Gastroesophageal sphincter (tissue), 4 donors: ENCODE data around the gene SORCS3. TPM values are rescaled to one million over a fixed set of nuclear protein-coding genes. Genes with fewer than 3 reads are reported as not detected.

Experiments used
- ATAC-seq: fragments of 150-250 bp; one replicate; pipeline ENCODE4 v1.9.1; 2016; ENCODE audit warnings: mild to moderate bottlenecking, moderate library complexity
- H3K27ac ChIP-seq, 4 donors: fragments of 200-600 bp; sonication (generic) in 3 of 4; 1 replicate in 3 of 4; 2 replicates in 1 of 4; pipeline ENCODE4 v1.5.1; 2016 to 2019
- H3K27me3 ChIP-seq: fragments of 200-600 bp; sonication (generic); one replicate; pipeline ENCODE4 v1.5.1; 2019
- H3K36me3 ChIP-seq, 2 donors: fragments of 200-600 bp; sonication (generic); one replicate each; pipeline ENCODE4 v1.5.1; 2019; ENCODE audit warnings: control low read depth in 1 of 2
- H3K4me1 ChIP-seq, 3 donors: fragments of 200-600 bp; sonication (generic); 1 replicate in 2 of 3; 2 replicates in 1 of 3; pipeline ENCODE4 v1.5.1; 2016 to 2019; ENCODE audit warnings: control low read depth in 2 of 3
- H3K4me3 ChIP-seq, 2 donors: fragments of 200-600 bp; sonication (generic); one replicate each; pipeline ENCODE4 v1.5.1; 2019; ENCODE audit warnings: mild to moderate bottlenecking in 1 of 2, moderate library complexity in 1 of 2
- H3K9me3 ChIP-seq, 3 donors: fragments of 200-600 bp; sonication (generic); one replicate each; pipeline ENCODE4 v1.5.1; 2017 to 2019; ENCODE audit warnings: control low read depth in 2 of 3
- EP300 ChIP-seq: sonication (generic); formaldehyde crosslinking; IDR thresholded peaks from one replicate; pipeline ENCODE4 v1.6.1; 2017; ENCODE audit warnings: antibody characterized with exemption, mild to moderate bottlenecking
- POLR2A ChIP-seq, 2 donors: fragments of 450-650 bp; IDR thresholded peaks; one replicate each; pipeline ENCODE4 v1.6.1; 2017; ENCODE audit warnings: antibody characterized with exemption in 2 of 2, mild to moderate bottlenecking in 2 of 2, moderate library complexity in 1 of 2
- POLR2AphosphoS5 ChIP-seq: sonication (generic); formaldehyde crosslinking; IDR thresholded peaks from one replicate; pipeline ENCODE4 v1.6.1; 2017; ENCODE audit warnings: antibody characterized with exemption
- WGBS, 2 donors: methylation state at CpG; one replicate each; pipeline ENCODE4 v1.1.5; 2018; ENCODE audit warnings: low coverage in 1 of 2; 5-methylcytosine and 5-hydroxymethylcytosine counted together
- total RNA-seq, 4 donors: library from RNA; depleted of rRNA; stranded (reverse); fragments of >200 nt; gene quantifications; one replicate each; pipeline ENCODE4 v1.1.0, GENCODE V29; 2016
- TF ChIP-seq, protein P1 (sequence below), 4 experiments: fragments of 200-600 bp in 2 of 4; fragments of 450-650 bp in 2 of 4; sonication (generic) in 1 of 4; IDR thresholded peaks; one replicate each; pipeline ENCODE4 v1.5.1; 2017 to 2019; ENCODE audit warnings: antibody characterized with exemption in 4 of 4, mild to moderate bottlenecking in 2 of 4, moderate library complexity in 2 of 4

The SORCS3 gene
- total RNA-seq: 1 to 10 TPM in 1 of 4 donors, under 1 TPM in 2, not detected in 1; 0.31 to 1.3 (median 0.69) TPM

DNA sequence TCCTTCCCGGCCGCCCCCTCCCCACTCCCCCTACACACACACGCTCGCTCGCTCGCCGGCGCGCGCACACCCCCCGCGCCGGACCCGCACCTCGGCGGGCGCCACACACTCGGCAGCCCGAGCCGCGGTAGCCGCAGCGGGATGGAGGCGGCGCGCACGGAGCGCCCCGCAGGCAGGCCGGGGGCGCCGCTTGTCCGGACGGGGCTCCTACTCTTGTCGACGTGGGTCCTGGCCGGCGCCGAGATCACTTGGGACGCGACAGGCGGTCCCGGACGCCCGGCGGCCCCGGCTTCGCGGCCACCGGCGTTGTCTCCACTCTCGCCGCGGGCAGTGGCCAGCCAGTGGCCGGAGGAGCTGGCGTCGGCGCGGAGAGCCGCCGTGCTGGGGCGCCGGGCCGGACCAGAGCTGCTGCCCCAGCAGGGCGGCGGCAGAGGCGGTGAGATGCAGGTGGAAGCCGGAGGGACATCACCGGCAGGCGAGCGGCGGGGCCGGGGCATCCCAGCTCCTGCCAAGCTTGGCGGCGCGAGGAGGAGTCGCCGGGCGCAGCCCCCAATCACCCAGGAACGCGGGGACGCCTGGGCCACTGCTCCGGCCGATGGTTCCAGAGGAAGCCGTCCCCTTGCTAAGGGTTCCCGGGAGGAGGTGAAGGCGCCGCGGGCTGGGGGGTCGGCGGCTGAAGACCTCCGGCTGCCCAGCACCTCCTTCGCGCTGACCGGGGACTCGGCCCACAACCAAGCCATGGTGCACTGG, at the start of gene SORCS3:
TSS of gene SORCS3 (plus strand) at position 104 of the 750 bp plus-strand sequence.
- H3K9me3 ChIP-seq: no peaks in the 10 kb centered on the region
- H3K27me3 ChIP-seq: peaks cover 89% of the 10 kb centered on the region
- WGBS, 2 donors: 0% methylated on average over 3 of the region's 96 CpGs; no CpG with 5 or more reads in 1 of the 2 donors
- no peaks in the 10 kb centered on the region for H3K36me3 ChIP-seq
- peaks cover 0 to 46% (median 3%) of the 10 kb centered on the region in 3 donors for H3K4me1 ChIP-seq
- peak within 1 kb of the TSS in 1 of 2 donors; percentile 47 for H3K4me3 ChIP-seq
- H3K27ac ChIP-seq: no peak within 1 kb of the TSS
- ATAC-seq: no peak
- TF ChIP-seq, protein P1, sequence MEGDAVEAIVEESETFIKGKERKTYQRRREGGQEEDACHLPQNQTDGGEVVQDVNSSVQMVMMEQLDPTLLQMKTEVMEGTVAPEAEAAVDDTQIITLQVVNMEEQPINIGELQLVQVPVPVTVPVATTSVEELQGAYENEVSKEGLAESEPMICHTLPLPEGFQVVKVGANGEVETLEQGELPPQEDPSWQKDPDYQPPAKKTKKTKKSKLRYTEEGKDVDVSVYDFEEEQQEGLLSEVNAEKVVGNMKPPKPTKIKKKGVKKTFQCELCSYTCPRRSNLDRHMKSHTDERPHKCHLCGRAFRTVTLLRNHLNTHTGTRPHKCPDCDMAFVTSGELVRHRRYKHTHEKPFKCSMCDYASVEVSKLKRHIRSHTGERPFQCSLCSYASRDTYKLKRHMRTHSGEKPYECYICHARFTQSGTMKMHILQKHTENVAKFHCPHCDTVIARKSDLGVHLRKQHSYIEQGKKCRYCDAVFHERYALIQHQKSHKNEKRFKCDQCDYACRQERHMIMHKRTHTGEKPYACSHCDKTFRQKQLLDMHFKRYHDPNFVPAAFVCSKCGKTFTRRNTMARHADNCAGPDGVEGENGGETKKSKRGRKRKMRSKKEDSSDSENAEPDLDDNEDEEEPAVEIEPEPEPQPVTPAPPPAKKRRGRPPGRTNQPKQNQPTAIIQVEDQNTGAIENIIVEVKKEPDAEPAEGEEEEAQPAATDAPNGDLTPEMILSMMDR (IDR thresholded peaks at IDR 0.05): no peak
- TF ChIP-seq EP300 (no peak), POLR2A (IDR thresholded peaks at IDR 0.05) (no peak), POLR2AphosphoS5 (no peak)

DNA sequence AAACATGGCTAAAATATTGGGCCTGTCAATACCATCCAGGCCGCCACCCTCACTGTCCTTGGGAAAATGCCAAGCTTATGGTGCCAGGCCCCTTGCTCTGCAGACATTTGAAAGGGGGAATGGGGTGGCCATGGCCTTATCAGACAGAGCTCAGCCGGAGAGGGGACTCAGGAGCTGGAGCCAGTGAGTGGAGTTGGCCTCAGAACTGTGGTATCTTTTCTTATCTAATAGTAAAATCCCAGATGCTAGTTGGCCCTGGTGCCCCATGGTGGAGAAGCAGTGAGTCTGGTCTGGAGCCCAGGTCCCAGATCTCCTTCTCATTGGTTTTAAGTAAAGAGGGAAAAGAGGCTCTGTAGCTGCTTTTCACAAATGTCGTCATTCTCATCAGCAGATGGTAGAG, 49.6 kb upstream of the SORCS3 start:
- Histone ChIP-seq H3K9me3 (no peaks in the 10 kb centered on the region), H3K27me3 (peaks cover 5% of the 10 kb centered on the region), H3K4me1 (no peaks in the 10 kb centered on the region), H3K4me3 (no peak overlapping the region), H3K36me3 (no peaks in the 10 kb centered on the region), H3K27ac (no peak overlapping the region)
- no peak for ATAC-seq
- no peak for TF ChIP-seq EP300
- TF ChIP-seq POLR2A (IDR thresholded peaks at IDR 0.05): no peak
- TF ChIP-seq, protein P1 (IDR thresholded peaks at IDR 0.05): no peak
- no peak for TF ChIP-seq POLR2AphosphoS5
- WGBS, 2 donors: 71 to 92% methylated on average over 2 to 3 of the region's 3 CpGs

DNA sequence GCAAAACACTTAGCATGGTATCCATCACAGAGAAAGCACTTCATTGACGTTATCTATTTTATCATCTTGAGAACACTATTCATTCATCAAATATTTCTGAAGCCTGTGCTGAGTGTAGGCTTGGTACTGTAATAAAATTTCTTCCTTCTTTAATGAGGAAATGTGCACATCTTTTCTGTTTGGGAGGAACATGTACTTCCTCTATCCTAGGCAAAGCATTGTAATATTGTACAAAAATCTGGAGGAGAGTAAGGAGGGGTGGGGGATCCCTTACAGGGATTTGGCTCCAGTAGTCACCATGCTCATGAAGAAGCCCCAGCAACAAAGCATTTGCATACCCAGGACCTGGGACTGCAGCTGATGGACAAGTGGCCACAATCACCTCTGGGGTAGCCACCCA, 39.9 kb upstream of the SORCS3 start:
- peaks cover 4% of the 10 kb centered on the region for H3K27me3 ChIP-seq
- no peak overlapping the region for H3K27ac ChIP-seq
- 29 to 45% methylated on average over 1 of the region's 1 CpG for WGBS, 2 donors
- H3K4me3 ChIP-seq: no peak overlapping the region
- H3K4me1 ChIP-seq: no peaks in the 10 kb centered on the region
- no peaks in the 10 kb centered on the region for H3K9me3 ChIP-seq
- TF ChIP-seq POLR2AphosphoS5: no peak
- no peak for TF ChIP-seq POLR2A (IDR thresholded peaks at IDR 0.05)
- TF ChIP-seq EP300: no peak
- ATAC-seq: no peak
- H3K36me3 ChIP-seq: no peaks in the 10 kb centered on the region

DNA sequence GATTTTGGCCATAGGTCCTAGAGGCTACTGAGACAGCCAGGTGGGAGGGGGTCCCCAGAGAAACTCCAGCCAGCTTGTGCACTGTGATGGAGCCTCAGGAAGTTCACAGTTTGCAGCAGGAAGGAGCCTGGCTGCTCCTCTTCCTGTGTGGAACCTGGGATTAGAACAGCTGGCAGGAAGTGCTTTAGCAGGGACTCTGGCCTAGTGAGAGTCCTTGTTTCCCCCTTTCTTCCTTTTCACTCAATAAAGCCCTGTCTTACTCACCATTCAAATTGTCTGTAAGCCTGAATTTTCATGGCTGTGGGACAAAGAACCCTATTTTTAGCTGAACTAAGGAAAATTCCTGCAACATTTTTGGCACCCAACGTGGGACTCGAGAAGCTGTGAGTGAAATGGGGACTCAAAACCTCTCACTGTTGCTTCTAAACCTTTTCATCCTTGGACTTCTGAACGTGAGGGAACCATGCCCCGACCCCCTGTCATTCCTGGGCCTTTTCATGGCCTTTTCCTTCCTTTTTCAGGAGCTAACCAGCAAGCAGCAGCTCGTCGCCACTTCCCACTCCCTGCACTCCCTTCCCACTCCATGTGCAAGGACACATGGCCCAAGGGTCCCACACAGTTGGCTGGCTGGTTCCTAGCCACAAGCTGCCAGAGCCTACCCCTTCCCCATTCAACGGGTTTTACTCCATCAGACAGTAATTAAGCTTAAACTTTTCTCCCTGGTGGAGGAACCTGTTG, 32.8 kb upstream of the SORCS3 start:
- H3K36me3 ChIP-seq: no peaks in the 10 kb centered on the region
- no peak overlapping the region for H3K4me3 ChIP-seq
- no peak for ATAC-seq
- 68 to 71% methylated on average over 5 of the region's 7 CpGs for WGBS, 2 donors
- H3K27ac ChIP-seq: no peak overlapping the region
- H3K4me1 ChIP-seq: no peaks in the 10 kb centered on the region
- no peaks in the 10 kb centered on the region for H3K27me3 ChIP-seq
- no peak for TF ChIP-seq POLR2A (IDR thresholded peaks at IDR 0.05)
- H3K9me3 ChIP-seq: peaks cover 0 to 13% (median 0%) of the 10 kb centered on the region in 3 donors

DNA sequence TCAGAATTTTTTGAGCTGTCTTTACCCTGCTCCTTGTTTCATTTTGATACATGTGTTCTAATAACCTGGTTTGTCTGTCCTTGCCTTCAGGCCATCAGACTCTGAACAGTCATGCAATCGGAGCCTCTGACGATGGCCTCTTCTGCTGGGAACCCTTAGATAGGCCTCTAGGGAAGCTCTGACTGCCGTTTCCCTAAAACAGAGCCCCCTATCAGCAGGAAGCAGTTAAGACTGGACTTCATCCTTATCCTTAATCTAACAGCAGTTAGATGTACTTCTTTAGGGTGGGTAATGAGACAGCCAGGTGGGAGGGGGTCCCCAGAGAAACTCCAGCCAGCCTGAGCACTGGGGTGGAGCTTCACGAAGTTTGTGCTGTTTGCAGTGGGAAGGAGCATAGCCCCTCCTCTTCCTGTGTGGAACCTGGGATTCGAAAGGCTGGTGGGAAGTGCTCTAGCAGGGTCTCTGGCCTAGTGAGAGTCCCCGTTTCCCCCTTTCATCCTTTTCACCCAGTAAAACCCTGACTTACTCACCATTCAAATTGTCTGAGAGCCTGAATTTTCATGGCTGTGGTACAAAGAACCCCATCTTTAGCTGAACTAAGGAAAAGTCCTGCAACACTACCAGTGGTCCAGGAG, 28.4 kb upstream of the SORCS3 start:
- TF ChIP-seq, protein P1 (IDR thresholded peaks at IDR 0.05): no peak
- no peak for TF ChIP-seq EP300
- TF ChIP-seq POLR2A (IDR thresholded peaks at IDR 0.05): no peak
- TF ChIP-seq POLR2AphosphoS5: no peak
- 46% methylated on average over 5 of the region's 6 CpGs; no CpG with 5 or more reads in 1 of the 2 donors for WGBS, 2 donors
- no peaks in the 10 kb centered on the region for H3K4me1 ChIP-seq
- H3K27ac ChIP-seq: no peak overlapping the region
- H3K9me3 ChIP-seq: peaks cover 0 to 13% (median 0%) of the 10 kb centered on the region in 3 donors
- H3K36me3 ChIP-seq: no peaks in the 10 kb centered on the region
- ATAC-seq: no peak
- H3K4me3 ChIP-seq: no peak overlapping the region
- no peaks in the 10 kb centered on the region for H3K27me3 ChIP-seq
